ENCODE results near the gene LRRC27. TPM values are rescaled to one million over a fixed set of nuclear protein-coding genes. Genes with fewer than 3 reads are reported as not detected.

The LRRC27 gene
- total RNA-seq, 4 donors from 2014 or later: 5.9 to 69.5 (median 8.3) TPM; not detected in 1

DNA sequence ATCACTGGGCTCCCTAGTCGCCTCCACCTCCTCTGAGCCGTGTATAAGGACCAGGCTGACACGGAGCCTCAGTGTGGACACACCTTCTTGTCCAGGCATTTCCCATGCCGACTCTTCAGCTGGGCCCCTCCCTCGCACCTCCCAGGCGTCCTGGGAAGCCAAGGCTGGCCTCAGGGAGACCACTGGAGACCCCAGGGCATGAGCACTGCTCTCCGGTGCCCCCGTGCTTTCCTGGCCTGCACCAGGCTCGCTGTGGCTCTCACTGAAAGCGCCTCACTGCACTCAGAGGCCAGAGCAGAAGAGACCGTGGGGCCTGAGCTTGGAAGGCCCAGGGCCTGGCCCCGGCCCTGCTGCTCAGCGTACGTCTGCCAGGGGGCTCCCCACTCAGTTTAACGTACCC, 31.4 kb downstream of the LRRC27 start:
- Histone ChIP-seq H3K9me3 (no peaks in the 10 kb centered on the region), H3K27ac (no peak overlapping the region), H3K36me3 (peaks cover 0 to 11% (median 3%) of the 10 kb centered on the region in 4 donors), H3K27me3 (no peaks in the 10 kb centered on the region), H3K4me1 (no peaks in the 10 kb centered on the region), H3K4me3 (no peak overlapping the region)
- intact Hi-C loops (cut with DNase I; ENCODE audit: low total_unique reads) (no loop called here), in situ Hi-C loops (cut with MboI; ENCODE audit: low pct_ligation_motif_present in 1 of 4, low pct_unique_long_range_greater_than_20kb in 1 of 4, low sequenced_read_pairs in 3 of 4) (loop anchor here in 1 of 4 donors (10.0 kb wide), 1 partner anchor 149 kb away; no protein-coding TSS in a partner anchor)
- WGBS, 2 donors (ENCODE audit: low coverage in 1 of 2): 91 to 100% methylated on average over 1 to 15 of the region's 15 CpGs
- TF ChIP-seq POLR2AphosphoS5 (IDR thresholded peaks at IDR 0.05): no peak
- no peak for TF ChIP-seq POLR2A (IDR thresholded peaks at IDR 0.05)
- TF ChIP-seq CTCF (IDR thresholded peaks at IDR 0.05): no peak
- no peak for TF ChIP-seq EP300 (IDR thresholded peaks at IDR 0.05; ENCODE audit: low read depth)
- DNase-seq: no peak

DNA sequence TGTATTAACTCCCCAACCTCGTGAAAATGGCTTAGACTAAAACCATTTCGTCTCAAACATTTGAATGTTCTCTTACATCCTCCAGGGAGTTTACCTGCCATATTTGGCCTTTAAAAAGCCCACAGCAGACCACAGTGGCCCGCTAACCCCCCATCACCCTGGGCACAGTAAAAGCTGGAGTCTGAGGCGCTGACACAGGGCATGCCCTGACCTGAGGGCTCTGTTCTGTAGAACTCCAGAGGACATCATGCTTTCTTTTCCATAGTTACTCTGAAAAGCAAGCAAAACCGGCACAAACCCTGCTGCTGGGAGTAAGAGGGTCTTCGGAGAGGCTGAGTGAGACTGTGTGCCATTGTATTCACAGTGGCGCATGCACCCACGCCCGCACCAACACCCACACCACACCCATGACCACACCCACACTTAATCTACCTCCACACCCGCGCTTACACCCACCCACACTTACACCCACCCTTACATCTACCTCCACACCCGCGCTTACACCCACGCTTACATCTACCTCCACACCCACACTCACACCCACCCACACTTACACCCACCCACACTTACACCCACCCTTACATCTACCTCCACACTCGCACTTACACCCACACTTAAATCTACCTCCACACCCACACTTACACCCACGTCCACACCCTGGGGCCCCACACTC, 32.1 kb downstream of the LRRC27 start:
- TF ChIP-seq CTCF (IDR thresholded peaks at IDR 0.05) (no peak), POLR2A (IDR thresholded peaks at IDR 0.05) (no peak), POLR2AphosphoS5 (IDR thresholded peaks at IDR 0.05) (no peak), EP300 (IDR thresholded peaks at IDR 0.05; ENCODE audit: low read depth) (no peak)
- Histone ChIP-seq H3K9me3 (no peaks in the 10 kb centered on the region), H3K27ac (no peak overlapping the region), H3K27me3 (no peaks in the 10 kb centered on the region), H3K4me1 (no peaks in the 10 kb centered on the region), H3K36me3 (peaks cover 0 to 11% (median 3%) of the 10 kb centered on the region in 4 donors), H3K4me3 (no peak overlapping the region)
- intact Hi-C loops (cut with DNase I; ENCODE audit: low total_unique reads) (no loop called here), in situ Hi-C loops (cut with MboI; ENCODE audit: low pct_ligation_motif_present in 1 of 4, low pct_unique_long_range_greater_than_20kb in 1 of 4, low sequenced_read_pairs in 3 of 4) (loop anchor here in 1 of 4 donors (10.0 kb wide), 1 partner anchor 149 kb away; no protein-coding TSS in a partner anchor)
- WGBS, 2 donors (ENCODE audit: low coverage in 1 of 2): 44 to 64% methylated on average over 10 to 15 of the region's 16 CpGs
- DNase-seq: no peak

DNA sequence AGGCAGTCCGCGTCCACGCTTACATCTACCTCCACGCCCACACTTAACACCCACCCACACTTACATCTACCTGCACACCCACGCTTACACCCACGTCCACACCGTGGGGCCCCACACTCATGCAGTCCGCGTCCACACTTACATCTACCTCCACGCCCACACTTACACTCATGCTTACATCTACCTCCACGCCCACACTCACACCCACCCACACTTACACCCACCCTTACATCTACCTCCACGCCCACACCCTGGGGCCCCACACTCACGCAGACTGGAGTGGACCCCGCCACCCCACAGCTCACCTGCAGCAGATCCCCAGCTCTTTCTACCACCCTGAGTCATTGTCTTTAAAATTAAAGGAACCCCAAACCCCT, 32.6 kb downstream of the LRRC27 start:
- in situ Hi-C loops (cut with MboI; ENCODE audit: low pct_ligation_motif_present in 1 of 4, low pct_unique_long_range_greater_than_20kb in 1 of 4, low sequenced_read_pairs in 3 of 4): loop anchor here in 1 of 4 donors (10.0 kb wide), 1 partner anchor 150 kb away; no protein-coding TSS in a partner anchor
- DNase-seq: no peak
- TF ChIP-seq POLR2AphosphoS5 (IDR thresholded peaks at IDR 0.05): no peak
- no peak for TF ChIP-seq POLR2A (IDR thresholded peaks at IDR 0.05)
- no peak for TF ChIP-seq EP300 (IDR thresholded peaks at IDR 0.05; ENCODE audit: low read depth)
- no peak for TF ChIP-seq CTCF (IDR thresholded peaks at IDR 0.05)
- intact Hi-C loops (cut with DNase I; ENCODE audit: low total_unique reads): no loop called here
- no peak overlapping the region for H3K4me3 ChIP-seq
- 82 to 86% methylated on average over 8 to 11 of the region's 14 CpGs for WGBS, 2 donors (ENCODE audit: low coverage in 1 of 2)
- no peaks in the 10 kb centered on the region for H3K4me1 ChIP-seq
- H3K36me3 ChIP-seq: peaks cover 0 to 11% (median 3%) of the 10 kb centered on the region in 4 donors
- H3K27ac ChIP-seq: no peak overlapping the region
- no peaks in the 10 kb centered on the region for H3K9me3 ChIP-seq
- H3K27me3 ChIP-seq: no peaks in the 10 kb centered on the region

- H3K27ac ChIP-seq: no peak overlapping the region
- TF ChIP-seq EP300 (IDR thresholded peaks at IDR 0.05; ENCODE audit: low read depth) (no peak), POLR2A (IDR thresholded peaks at IDR 0.05) (no peak), POLR2AphosphoS5 (IDR thresholded peaks at IDR 0.05) (no peak), CTCF (IDR thresholded peaks at IDR 0.05) (no peak)
- H3K4me3 ChIP-seq: no peak overlapping the region
- H3K36me3 ChIP-seq: peaks cover 0 to 11% (median 3%) of the 10 kb centered on the region in 4 donors
- no peak for DNase-seq
- WGBS, 2 donors (ENCODE audit: low coverage in 1 of 2): 87 to 100% methylated on average over 2 to 9 of the region's 9 CpGs
- in situ Hi-C loops (cut with MboI; ENCODE audit: low pct_ligation_motif_present in 1 of 4, low pct_unique_long_range_greater_than_20kb in 1 of 4, low sequenced_read_pairs in 3 of 4) (loop anchor here in 1 of 4 donors (10.0 kb wide), 1 partner anchor 150 kb away; no protein-coding TSS in a partner anchor), intact Hi-C loops (cut with DNase I; ENCODE audit: low total_unique reads) (no loop called here)
- H3K4me1 ChIP-seq: no peaks in the 10 kb centered on the region
- H3K27me3 ChIP-seq: no peaks in the 10 kb centered on the region
- H3K9me3 ChIP-seq: no peaks in the 10 kb centered on the region
These were observed 33.1 kb downstream of the LRRC27 start for GRCh38 chr10:132365102-132365501.

Measured in transverse colon (tissue), 4 donors.